HFF-Myc (cell line): ENCODE measurements around the gene NOCT.

Experiments
- DNase-seq: peaks from one replicate; pipeline ENCODE4 v3.0.0-alpha.2; 2011; ENCODE audit warnings: low read depth; ENCODE audit errors: extremely low read depth
- H3K4me3 ChIP-seq: replicated peaks from 2 replicates; pipeline ENCODE4 v1.5.1; 2011; ENCODE audit warnings: low read depth, mild to moderate bottlenecking, control low read depth, low read length
- TF ChIP-seq, protein P1 (sequence below): IDR thresholded peaks from 2 replicates; pipeline ENCODE4 v1.5.1; 2012; ENCODE audit warnings: mild to moderate bottlenecking, low read depth, low read length, control low read depth; ENCODE audit errors: missing control alignments

Gene NOCT

DNA sequence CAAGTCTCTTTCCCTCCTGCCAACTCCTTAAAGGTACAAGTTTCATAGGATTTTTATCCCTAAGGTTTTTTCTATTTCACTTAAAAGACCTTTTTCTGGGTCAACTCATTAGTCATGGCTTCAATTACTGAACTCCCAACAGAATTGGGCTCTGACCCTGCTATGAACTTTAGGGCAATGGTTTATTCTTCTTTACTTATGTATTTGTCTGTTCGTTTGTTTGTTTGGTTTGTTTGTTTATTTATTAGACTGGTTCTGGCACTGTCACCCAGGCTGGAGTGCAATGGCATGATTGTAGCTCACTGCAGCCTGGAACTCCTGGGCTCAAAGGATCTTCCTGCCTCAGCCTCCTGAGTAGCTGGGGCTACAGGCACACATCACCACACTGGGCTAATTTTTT, 5.9 kb upstream of the NOCT start:
- no peak for DNase-seq
- TF ChIP-seq, protein P1, sequence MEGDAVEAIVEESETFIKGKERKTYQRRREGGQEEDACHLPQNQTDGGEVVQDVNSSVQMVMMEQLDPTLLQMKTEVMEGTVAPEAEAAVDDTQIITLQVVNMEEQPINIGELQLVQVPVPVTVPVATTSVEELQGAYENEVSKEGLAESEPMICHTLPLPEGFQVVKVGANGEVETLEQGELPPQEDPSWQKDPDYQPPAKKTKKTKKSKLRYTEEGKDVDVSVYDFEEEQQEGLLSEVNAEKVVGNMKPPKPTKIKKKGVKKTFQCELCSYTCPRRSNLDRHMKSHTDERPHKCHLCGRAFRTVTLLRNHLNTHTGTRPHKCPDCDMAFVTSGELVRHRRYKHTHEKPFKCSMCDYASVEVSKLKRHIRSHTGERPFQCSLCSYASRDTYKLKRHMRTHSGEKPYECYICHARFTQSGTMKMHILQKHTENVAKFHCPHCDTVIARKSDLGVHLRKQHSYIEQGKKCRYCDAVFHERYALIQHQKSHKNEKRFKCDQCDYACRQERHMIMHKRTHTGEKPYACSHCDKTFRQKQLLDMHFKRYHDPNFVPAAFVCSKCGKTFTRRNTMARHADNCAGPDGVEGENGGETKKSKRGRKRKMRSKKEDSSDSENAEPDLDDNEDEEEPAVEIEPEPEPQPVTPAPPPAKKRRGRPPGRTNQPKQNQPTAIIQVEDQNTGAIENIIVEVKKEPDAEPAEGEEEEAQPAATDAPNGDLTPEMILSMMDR = no peak
- no peak overlapping the region for H3K4me3 ChIP-seq

DNA sequence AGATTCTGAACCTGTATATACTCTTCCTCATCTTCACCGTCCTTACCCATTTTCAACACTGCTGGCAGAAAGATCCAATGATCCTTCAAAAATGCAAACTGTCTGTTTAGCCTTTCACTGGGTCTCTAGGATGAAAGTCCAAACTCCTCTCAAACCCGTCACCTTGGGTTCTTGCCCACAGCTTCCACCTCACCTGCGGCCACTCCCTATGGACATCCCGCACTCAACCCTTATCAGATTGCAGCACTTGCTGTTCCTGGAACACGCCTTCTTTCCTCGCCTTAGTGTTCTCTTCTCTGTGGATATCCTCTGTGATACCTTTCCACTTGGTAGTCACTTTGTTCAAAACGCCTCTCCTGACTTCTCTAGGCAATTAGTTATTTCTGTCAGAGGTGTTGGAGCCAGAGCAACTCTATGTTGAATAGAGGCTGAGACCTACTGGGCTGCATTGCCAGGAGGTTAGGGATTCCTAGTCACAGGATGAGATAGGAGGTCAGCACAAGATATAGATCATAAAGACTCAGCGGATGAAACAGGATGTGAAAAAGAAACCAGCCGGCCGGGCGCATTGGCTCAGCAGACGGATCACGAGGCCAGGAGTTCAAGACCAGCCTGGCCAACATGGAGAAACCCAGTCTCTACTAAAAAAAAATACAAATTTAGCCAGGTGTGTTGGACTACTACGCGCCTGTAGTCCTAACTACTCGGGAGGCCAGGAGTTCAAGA, 4.2 kb upstream of the NOCT start:
- H3K4me3 ChIP-seq = no peak overlapping the region
- DNase-seq = no peak
- TF ChIP-seq, protein P1 = no peak

DNA sequence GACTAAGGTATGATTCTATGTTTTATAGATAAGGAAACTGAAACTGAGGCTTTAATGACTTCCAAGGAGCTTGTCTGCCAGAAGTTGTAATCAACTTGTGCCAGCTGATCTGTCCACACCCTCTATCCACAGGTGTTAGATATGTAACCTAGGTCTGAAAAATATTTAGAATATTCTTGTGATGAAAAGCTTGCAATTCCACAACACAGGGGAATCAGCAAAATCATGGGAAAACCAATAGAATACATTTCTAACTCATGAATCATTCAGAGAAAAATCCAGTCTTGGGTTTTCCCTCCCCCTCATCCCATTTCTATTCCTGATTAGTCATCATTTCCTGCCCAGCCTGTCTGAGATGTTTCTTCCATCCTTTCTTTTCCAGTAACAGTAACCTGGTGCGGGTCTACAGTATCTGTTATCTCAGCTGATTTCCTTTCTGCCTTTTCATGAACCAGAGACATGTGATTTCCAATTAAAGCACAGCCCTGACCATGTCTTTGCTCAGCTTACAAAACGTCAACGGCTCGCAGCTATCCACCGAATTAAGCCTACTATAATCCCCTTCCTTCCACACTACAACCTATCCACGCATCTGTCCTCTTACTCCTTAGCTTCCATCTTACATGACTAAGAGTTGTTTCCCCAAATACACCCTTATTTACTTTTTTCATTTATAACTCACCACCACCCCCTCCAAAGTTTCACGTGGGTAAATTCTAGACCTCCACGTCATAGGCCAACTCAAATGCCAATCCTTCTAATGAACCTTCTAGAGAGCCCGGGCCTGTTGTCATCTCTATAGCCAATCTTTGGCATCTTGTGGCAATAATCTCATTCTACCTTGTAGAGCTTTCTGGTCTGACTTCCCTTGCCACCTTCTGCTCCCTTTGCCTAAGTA, 961 bp upstream of the NOCT start:
- TF ChIP-seq, protein P1 = no peak
- peak; percentile 94 for DNase-seq
- H3K4me3 ChIP-seq = peak overlapping the region; percentile 89

DNA sequence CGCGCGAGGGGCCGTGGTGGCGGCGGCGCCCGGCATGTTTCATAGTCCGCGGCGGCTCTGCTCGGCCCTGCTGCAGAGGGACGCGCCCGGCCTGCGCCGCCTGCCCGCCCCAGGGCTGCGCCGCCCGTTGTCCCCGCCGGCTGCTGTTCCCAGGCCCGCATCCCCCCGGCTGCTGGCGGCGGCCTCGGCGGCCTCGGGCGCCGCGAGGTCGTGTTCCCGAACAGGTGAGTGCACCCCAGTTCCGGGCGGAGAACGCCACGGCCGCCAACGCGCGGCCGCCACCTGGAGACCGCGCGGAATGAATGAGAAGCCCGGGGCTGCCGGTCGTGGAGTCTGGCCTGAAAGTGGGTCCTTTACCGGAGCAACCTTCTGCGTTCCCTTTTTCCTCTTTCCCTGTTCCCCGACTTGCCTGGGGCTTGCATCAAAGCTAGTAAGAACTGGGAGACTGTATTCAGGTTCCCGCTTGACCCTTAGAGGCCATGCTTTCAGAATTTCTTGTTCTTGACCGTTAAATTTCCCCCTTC, 429 bp downstream of the NOCT start:
- H3K4me3 ChIP-seq = peak overlapping the region; percentile 89
- no peak for DNase-seq

DNA sequence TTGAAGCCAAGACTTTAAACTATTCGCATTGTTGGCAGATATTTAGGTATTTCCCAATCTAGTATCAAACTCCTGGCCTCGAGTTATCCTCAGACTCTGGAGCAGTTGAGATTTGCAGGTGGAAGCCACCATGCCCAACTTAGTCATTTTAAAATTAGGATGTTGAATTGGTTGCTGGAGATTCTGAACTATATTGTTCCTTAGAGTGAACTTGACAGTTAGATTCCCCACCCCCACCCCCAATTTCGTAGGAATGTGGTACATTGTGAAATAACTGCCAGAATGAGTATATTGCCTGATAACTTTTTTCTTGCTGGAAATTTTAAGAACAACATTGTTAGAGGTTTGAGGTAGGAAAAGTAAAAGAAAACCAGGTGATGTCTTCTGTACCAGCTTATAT, 2.3 kb downstream of the NOCT start:
- DNase-seq = no peak
- H3K4me3 ChIP-seq = peak overlapping the region; percentile 89
- TF ChIP-seq, protein P1 = no peak

More for the DNA sequence above, 429 bp downstream of the NOCT start:
- TF ChIP-seq, protein P1 = no peak

DNA sequence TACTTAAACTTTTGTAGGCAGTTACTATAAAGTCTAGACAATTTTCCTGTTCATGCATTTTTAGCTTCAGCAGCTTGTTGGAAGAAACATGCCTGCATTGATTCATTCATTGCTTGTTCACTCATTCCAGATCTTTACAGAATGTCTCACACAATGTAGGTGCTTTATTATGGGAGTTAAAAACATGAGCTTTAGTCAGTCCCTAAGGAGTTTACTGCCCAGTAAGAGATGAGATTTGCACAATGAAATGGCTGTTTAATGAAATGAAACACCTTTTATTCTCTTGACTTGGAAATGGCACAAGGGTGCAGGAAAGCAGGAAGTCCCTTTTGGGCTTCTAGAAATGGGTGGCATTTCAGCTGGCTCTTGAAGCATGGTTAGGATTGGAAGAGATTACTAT, 2.9 kb downstream of the NOCT start:
- TF ChIP-seq, protein P1 = no peak
- peak overlapping the region; percentile 89 for H3K4me3 ChIP-seq
- no peak for DNase-seq
